ENCODE measurements around the gene ULK4.

DNA sequence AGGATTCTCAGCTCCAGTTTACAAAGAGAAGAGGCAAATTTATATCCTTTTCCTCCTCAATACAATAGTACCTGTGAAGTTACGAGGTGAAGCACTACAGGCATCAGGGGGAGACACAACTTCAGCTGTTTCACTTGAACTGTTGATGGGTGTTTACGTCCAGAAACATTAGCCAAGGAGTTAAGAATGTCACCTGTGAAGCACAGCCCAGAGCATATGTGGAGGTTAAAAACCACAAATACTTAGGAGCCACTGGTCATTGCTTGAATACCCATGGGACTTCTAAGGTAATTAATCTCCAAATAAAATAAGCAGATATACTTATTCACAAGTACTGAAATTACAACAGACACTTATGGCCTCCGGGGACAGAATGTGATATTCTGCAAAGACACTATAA is 246.5 kb downstream of the ULK4 start:
- TF ChIP-seq, protein P1, sequence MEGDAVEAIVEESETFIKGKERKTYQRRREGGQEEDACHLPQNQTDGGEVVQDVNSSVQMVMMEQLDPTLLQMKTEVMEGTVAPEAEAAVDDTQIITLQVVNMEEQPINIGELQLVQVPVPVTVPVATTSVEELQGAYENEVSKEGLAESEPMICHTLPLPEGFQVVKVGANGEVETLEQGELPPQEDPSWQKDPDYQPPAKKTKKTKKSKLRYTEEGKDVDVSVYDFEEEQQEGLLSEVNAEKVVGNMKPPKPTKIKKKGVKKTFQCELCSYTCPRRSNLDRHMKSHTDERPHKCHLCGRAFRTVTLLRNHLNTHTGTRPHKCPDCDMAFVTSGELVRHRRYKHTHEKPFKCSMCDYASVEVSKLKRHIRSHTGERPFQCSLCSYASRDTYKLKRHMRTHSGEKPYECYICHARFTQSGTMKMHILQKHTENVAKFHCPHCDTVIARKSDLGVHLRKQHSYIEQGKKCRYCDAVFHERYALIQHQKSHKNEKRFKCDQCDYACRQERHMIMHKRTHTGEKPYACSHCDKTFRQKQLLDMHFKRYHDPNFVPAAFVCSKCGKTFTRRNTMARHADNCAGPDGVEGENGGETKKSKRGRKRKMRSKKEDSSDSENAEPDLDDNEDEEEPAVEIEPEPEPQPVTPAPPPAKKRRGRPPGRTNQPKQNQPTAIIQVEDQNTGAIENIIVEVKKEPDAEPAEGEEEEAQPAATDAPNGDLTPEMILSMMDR (IDR thresholded peaks at IDR 0.05 in 8 of 11, conservative IDR thresholded peaks at IDR 0.05 in 3 of 11): no peak
- TF ChIP-seq POLR2A (IDR thresholded peaks at IDR 0.05): no peak
- no peak for TF ChIP-seq POLR2AphosphoS5 (IDR thresholded peaks at IDR 0.05)

All from spleen (tissue), 7 donors.